WI38 (cell line): Measurements from ENCODE around the gene ZDHHC3.

Experiments
- H3K4me3 ChIP-seq: 2 replicates; pipeline ENCODE4 v1.5.1; 2011; ENCODE audit warnings: low read depth, mild to moderate bottlenecking, control low read depth, low read length
- TF ChIP-seq, protein P1 (sequence below): IDR thresholded peaks from 2 replicates; pipeline ENCODE4 v1.5.1; 2012; ENCODE audit warnings: low read depth, mild to moderate bottlenecking, control low read depth, low read length

ZDHHC3 gene

DNA sequence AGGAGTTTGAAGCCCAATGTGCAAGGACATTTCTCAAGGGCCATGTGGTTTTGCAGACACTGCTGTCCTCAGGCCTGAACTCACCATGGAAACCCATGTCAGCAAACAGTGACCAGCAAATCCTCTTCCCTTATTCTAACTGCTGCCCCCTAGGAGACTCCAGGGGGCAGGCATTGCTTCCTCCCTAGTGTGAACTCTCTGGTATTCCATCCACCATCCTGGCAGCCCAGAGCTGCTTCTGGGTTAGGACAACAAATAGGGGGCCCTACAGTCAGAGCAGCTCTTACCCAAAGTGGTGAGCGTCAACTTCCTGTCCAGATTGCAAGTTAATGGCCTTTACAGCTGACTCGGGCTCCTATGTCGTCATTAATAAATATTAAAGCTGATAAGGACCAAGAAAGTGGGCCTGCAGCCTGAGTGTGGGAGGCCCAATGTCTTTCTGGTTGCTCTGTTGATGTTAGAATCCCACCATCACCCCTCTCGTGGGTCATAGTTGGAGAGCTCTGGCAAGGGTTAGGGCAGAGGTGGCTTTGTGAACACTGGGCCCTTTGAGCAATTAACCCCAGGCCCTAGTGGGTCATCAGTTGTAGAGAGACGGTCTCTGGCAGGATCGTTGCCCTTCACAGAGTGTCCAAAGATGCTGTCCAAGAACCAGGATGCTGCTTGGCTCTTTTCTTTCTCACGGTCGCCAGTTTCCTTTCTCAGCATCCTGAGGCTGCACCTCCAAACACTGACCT lies 60.1 kb downstream of the ZDHHC3 start:
- H3K4me3 ChIP-seq: no peak overlapping the region
- TF ChIP-seq, protein P1, sequence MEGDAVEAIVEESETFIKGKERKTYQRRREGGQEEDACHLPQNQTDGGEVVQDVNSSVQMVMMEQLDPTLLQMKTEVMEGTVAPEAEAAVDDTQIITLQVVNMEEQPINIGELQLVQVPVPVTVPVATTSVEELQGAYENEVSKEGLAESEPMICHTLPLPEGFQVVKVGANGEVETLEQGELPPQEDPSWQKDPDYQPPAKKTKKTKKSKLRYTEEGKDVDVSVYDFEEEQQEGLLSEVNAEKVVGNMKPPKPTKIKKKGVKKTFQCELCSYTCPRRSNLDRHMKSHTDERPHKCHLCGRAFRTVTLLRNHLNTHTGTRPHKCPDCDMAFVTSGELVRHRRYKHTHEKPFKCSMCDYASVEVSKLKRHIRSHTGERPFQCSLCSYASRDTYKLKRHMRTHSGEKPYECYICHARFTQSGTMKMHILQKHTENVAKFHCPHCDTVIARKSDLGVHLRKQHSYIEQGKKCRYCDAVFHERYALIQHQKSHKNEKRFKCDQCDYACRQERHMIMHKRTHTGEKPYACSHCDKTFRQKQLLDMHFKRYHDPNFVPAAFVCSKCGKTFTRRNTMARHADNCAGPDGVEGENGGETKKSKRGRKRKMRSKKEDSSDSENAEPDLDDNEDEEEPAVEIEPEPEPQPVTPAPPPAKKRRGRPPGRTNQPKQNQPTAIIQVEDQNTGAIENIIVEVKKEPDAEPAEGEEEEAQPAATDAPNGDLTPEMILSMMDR: 0 out of 2 replicates have a peak, but pooled peaks have one; percentile 7

DNA sequence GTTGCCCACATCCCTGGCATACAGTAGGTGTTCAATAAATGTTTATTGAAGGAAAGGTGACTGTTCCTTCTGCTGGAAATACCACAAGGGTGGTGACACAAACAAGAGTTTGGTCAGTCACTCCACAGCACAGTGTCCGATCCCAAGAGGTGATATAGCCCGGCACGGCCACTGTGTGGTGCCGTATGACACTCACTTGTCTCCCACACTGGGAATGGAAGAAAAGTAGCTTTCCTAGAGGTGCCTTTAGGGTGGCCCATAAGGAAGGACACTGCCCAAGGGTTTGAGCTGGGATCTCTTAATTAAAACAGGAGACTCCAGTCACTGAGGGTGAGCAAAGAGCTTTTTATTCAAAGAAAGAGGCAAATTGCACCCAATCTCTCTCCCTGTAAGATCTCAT lies 61.0 kb downstream of the ZDHHC3 start:
- H3K4me3 ChIP-seq: no peak overlapping the region
- TF ChIP-seq, protein P1: peak; percentile 34

DNA sequence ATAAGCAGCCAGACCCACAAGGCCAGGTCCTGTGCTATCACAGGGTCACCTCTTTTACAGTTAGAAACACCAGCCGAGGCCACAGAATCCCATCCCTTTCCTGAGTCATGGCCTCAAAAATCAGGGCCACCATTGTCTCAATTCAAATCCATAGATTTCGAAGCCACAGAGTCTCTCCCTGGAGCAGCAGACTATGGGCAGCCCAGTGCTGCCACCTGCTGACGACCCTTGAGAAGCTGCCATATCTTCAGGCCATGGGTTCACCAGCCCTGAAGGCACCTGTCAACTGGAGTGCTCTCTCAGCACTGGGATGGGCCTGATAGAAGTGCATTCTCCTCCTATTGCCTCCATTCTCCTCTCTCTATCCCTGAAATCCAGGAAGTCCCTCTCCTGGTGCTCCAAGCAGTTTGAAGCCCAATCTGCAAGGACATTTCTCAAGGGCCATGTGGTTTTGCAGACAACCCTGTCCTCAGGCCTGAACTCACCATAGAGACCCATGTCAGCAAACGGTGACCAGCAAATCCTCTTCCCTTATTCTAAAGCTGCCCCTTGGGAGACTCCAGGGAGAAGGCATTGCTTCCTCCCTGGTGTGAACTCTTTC lies 62.0 kb downstream of the ZDHHC3 start:
- H3K4me3 ChIP-seq: no peak overlapping the region
- TF ChIP-seq, protein P1: peak; percentile 86

DNA sequence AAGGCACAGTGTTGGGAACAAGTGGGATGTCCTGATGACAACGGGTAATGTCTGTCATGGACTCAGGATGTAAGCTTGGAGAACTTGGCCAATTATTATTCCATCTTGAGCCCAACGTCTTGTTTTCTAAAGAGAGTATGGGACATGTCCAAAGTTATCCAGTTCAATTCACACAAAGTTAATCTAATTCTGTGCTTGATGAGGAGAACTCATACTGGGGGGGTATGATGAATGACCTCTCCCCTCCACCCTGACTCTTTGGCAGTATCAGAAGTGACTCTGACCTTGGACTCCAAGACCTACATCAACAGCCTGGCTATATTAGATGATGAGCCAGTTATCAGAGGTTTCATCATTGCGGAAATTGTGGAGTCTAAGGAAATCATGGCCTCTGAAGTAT lies 65.3 kb downstream of the ZDHHC3 start:
- H3K4me3 ChIP-seq: no peak overlapping the region
- TF ChIP-seq, protein P1: no peak

DNA sequence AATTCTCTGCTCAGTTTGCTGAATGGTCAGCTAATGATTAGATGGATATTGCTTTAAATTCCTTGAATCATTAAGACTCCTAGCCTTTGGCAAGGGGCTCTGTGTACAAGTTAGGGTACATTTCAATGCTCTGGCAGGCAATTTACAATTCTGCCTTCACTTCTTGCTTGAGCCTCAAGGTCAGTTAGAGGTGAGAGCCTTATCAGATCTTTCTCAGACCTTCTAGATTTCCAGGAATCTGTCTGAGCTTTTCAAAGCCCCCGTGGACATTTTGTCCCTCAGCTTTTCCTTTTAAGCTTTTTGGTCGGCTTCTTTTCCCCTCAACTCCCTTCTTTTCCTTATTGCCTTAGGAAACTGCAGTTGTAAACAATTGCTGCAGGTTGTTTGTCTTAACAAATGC lies 66.9 kb downstream of the ZDHHC3 start:
- TF ChIP-seq, protein P1: no peak
- no peak overlapping the region for H3K4me3 ChIP-seq

DNA sequence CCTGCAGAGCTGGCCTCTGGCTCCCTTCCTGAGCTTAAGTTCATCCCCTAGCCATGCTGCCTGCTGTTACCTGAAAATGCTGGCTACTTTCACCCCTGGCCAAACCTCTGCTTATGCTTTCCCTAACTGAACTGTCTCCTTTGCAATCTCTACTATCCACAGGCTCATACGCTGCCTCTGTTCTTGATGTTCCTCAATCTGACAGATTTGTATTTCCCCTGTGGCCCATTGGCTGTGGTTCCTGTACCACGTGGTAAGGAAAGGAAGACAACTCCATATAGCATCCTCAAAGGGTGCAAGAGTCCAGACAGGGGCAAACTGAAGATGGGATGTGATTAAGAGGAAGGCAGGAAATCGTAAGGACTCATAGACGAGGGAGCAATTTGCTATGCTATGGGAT lies 68.4 kb downstream of the ZDHHC3 start:
- TF ChIP-seq, protein P1: no peak
- H3K4me3 ChIP-seq: no peak overlapping the region

DNA sequence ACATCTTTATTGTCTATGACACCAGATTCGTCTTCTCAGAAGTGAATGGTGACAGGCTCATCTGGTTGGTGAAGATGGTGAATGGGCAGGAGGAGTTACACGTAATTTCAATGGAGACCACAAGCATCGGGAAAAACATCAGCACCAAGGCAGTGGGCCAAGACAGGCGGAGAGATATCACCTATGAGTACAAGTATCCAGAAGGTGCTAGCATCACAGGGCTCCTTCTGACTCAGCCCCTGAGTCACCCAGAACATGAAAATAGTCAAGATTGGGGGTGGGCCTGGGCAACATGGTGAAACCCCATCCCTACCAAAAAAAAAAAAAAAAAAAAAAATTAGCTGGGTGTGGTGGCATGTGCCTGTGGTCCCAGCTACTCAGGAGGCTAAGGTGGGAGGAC lies 69.0 kb downstream of the ZDHHC3 start:
- TF ChIP-seq, protein P1: no peak
- H3K4me3 ChIP-seq: no peak overlapping the region
